ENCODE measurements around the gene TJP3.

Gene TJP3

GRCh38 chr19:3737487-3738205 is 29.5 kb downstream of the TJP3 start:
- TF ChIP-seq USF1 (IDR thresholded peaks at IDR 0.05) (no peak), TAF1 (IDR thresholded peaks at IDR 0.05; ENCODE audit: low read depth) (no peak), EP300 (IDR thresholded peaks at IDR 0.05; ENCODE audit: borderline replicate concordance) (no peak), ZBTB7A (IDR thresholded peaks at IDR 0.05; ENCODE audit: low read depth) (no peak)

GRCh38 chr19:3738477-3739220 is 30.5 kb downstream of the TJP3 start:
- TF ChIP-seq FOXM1 (IDR thresholded peaks at IDR 0.05; ENCODE audit: borderline replicate concordance, low read depth) (no peak), TCF12 (IDR thresholded peaks at IDR 0.05; ENCODE audit: low read depth) (no peak), ZBTB7A (IDR thresholded peaks at IDR 0.05; ENCODE audit: low read depth) (no peak), CEBPB (IDR thresholded peaks at IDR 0.05) (no peak)

- no peak for TF ChIP-seq USF1 (IDR thresholded peaks at IDR 0.05)
- no peak for TF ChIP-seq REST (IDR thresholded peaks at IDR 0.05; ENCODE audit: low read depth)
- TF ChIP-seq ZBTB7A (IDR thresholded peaks at IDR 0.05; ENCODE audit: low read depth), result no peak
These were observed 32.2 kb downstream of the TJP3 start for GRCh38 chr19:3740431-3740830.

GRCh38 chr19:3743486-3743885 is 35.3 kb downstream of the TJP3 start:
- TF ChIP-seq YY1 (IDR thresholded peaks at IDR 0.05; ENCODE audit: low read depth), result no peak
- peak; percentile 89 for TF ChIP-seq USF1 (IDR thresholded peaks at IDR 0.05)

- no peak for TF ChIP-seq TEAD4 (IDR thresholded peaks at IDR 0.05)
- TF ChIP-seq REST (IDR thresholded peaks at IDR 0.05; ENCODE audit: low read depth), result no peak
- TF ChIP-seq YY1 (IDR thresholded peaks at IDR 0.05; ENCODE audit: low read depth), result no peak
- TF ChIP-seq RAD21 (IDR thresholded peaks at IDR 0.05; ENCODE audit: low read depth), result no peak
- TF ChIP-seq MAX (IDR thresholded peaks at IDR 0.05), result no peak
- TF ChIP-seq USF1 (IDR thresholded peaks at IDR 0.05), result no peak
- TF ChIP-seq TAF1 (IDR thresholded peaks at IDR 0.05; ENCODE audit: low read depth), result no peak
- TF ChIP-seq CREB1 (IDR thresholded peaks at IDR 0.05; ENCODE audit: low read depth), result no peak
- TF ChIP-seq EGR1 (IDR thresholded peaks at IDR 0.05), result no peak
- TF ChIP-seq ZBTB7A (IDR thresholded peaks at IDR 0.05; ENCODE audit: low read depth), result no peak
- no peak for TF ChIP-seq TCF12 (IDR thresholded peaks at IDR 0.05; ENCODE audit: low read depth)
- TF ChIP-seq EP300 (IDR thresholded peaks at IDR 0.05; ENCODE audit: borderline replicate concordance), result no peak
- TF ChIP-seq FOXM1 (IDR thresholded peaks at IDR 0.05; ENCODE audit: borderline replicate concordance, low read depth), result no peak
- TF ChIP-seq CEBPB (IDR thresholded peaks at IDR 0.05), result no peak
- TF ChIP-seq NFIC (IDR thresholded peaks at IDR 0.05), result no peak
These were observed 37.3 kb downstream of the TJP3 start for GRCh38 chr19:3745363-3746045.
